CD8-positive, alpha-beta memory T cell (primary cell): ENCODE data around the gene PFN1. TPM values are rescaled to one million over a fixed set of nuclear protein-coding genes. Genes with fewer than 3 reads are reported as not detected.
A peak's percentile ranks its signal among the peaks of the same experiment; 100 is the strongest.

ENCODE experiments used
- CTCF ChIA-PET: fragments of 350-600 bp; sonication (Branson Sonifier 250); formaldehyde crosslinking; loops from one replicate; lab custom pipeline; 2021; ENCODE audit warnings: antibody characterized with exemption; lab: Charles Lee
- POLR2A ChIA-PET: fragments of 350-600 bp; sonication (Branson Sonifier 250); formaldehyde crosslinking; loops from one replicate; lab custom pipeline; 2021; ENCODE audit warnings: antibody characterized with exemption; lab: Charles Lee
- DNase-seq, 5 donors: peaks; one replicate each; pipeline versions ENCODE4 v3.0.0 to v3.0.0-alpha.2; 2020 to 2022; ENCODE audit warnings: mixed read lengths in 1 of 5
- H3K27ac ChIP-seq: one replicate; pipeline ENCODE4 v1.7.0; 2013; ENCODE audit warnings: low read depth, mild to moderate bottlenecking, low read length, moderate library complexity
- H3K27me3 ChIP-seq: 2 replicates; pipeline ENCODE4 v1.7.0; 2013; ENCODE audit warnings: low read length, mild to moderate bottlenecking; ENCODE audit not compliant: insufficient read depth, poor library complexity, severe bottlenecking
- H3K36me3 ChIP-seq: 2 replicates; pipeline ENCODE4 v1.7.0; 2013; ENCODE audit warnings: mild to moderate bottlenecking, low read length, moderate library complexity; ENCODE audit not compliant: insufficient read depth
- H3K4me1 ChIP-seq: 2 replicates; pipeline ENCODE4 v1.7.0; 2013; ENCODE audit warnings: mild to moderate bottlenecking, low read length, moderate library complexity; ENCODE audit not compliant: insufficient read depth
- H3K4me3 ChIP-seq: 2 replicates; pipeline ENCODE4 v1.7.0; 2013; ENCODE audit warnings: mild to moderate bottlenecking, low read length
- H3K9me3 ChIP-seq: 2 replicates; pipeline ENCODE4 v1.7.0; 2013; ENCODE audit warnings: mild to moderate bottlenecking, low read length
- H3K27ac Mint-ChIP-seq, 8 donors: one replicate each; pipeline ENCODE4 v1.8.0; 2020 to 2021; ENCODE audit warnings: mixed read lengths in 8 of 8, mild to moderate bottlenecking in 6 of 8, inconsistent platforms in 3 of 8, moderate library complexity in 3 of 8
- H3K27me3 Mint-ChIP-seq, 2 donors: one replicate each; pipeline ENCODE4 v1.8.0; 2020 to 2021; ENCODE audit warnings: mixed read lengths in 2 of 2, mild to moderate bottlenecking in 1 of 2, moderate library complexity in 1 of 2
- H3K36me3 Mint-ChIP-seq, 3 donors: one replicate each; pipeline ENCODE4 v1.8.0; 2020 to 2021; ENCODE audit warnings: mixed read lengths in 3 of 3, inconsistent platforms in 1 of 3, mild to moderate bottlenecking in 1 of 3
- H3K4me1 Mint-ChIP-seq, 3 donors: one replicate each; pipeline ENCODE4 v1.8.0; 2020 to 2021; ENCODE audit warnings: mixed read lengths in 3 of 3, inconsistent platforms in 1 of 3, mild to moderate bottlenecking in 1 of 3
- H3K4me3 Mint-ChIP-seq, 7 donors: one replicate each; pipeline ENCODE4 v1.8.0; 2020 to 2021; ENCODE audit warnings: mixed read lengths in 7 of 7, mild to moderate bottlenecking in 6 of 7, moderate library complexity in 4 of 7, inconsistent platforms in 2 of 7
- H3K9me3 Mint-ChIP-seq, 5 donors: one replicate each; pipeline ENCODE4 v1.8.0; 2020 to 2022; ENCODE audit warnings: mixed read lengths in 5 of 5, mild to moderate bottlenecking in 3 of 5, moderate library complexity in 2 of 5, inconsistent platforms in 1 of 5
- polyA plus RNA-seq: library from polyadenylated mRNA; unstranded; fragments of 300-500 nt; fragmentation: Illumina TruSeq; gene quantifications from one replicate; pipeline ENCODE4 v1.2.3, GENCODE V29; 2021
- total RNA-seq, 2 experiments: library from RNA; stranded (reverse); gene quantifications; one replicate each; pipeline ENCODE4 v1.2.3, GENCODE V29; 2021

PFN1 gene
- total and polyA plus RNA-seq, 3 experiments from 2014 or later, result 1,826 to 2,601 (median 1,841) TPM

- Mint-ChIP-seq H3K9me3 (no peaks in the 10 kb centered on the region), H3K36me3 (peaks cover 0 to 34% (median 3%) of the 10 kb centered on the region in 3 donors), H3K27me3 (no peaks in the 10 kb centered on the region), H3K4me1 (peaks cover 16 to 20% (median 20%) of the 10 kb centered on the region in 3 donors), H3K4me3 (no peak overlapping the region), H3K27ac (peak overlapping the region in 2 of 8 donors; percentile 8 to 80)
- CTCF ChIA-PET, result interaction anchor here (0.6 to 5.1 kb wide), 25 partner anchors 11 to 264 kb away, joined by 3 to 34 read pairs (median 5); partner anchors contain the start of genes C17orf107, CAMTA2, CHRNE and ENO3
- Histone ChIP-seq H3K4me3 (peak overlapping the region; percentile 100), H3K27ac (peak overlapping the region; percentile 76), H3K4me1 (peaks cover 20% of the 10 kb centered on the region), H3K9me3 (no peaks in the 10 kb centered on the region), H3K27me3 (no peaks in the 10 kb centered on the region), H3K36me3 (no peaks in the 10 kb centered on the region)
- DNase-seq, result peak; percentile 90 to 98 (median 97)
- POLR2A ChIA-PET, result interaction anchor here (0.6 to 5.2 kb wide), 16 partner anchors 9 to 823 kb away, joined by 3 to 187 read pairs (median 6); partner anchors contain the start of genes C17orf107, CAMTA2, CHRNE and CYB5D2
Observed at GRCh38 chr17:4966844-4967538, 18.7 kb upstream of the PFN1 start.

GRCh38 chr17:4965311-4965986, 17.1 kb upstream of the PFN1 start:
- peaks cover 0 to 2% (median 0%) of the 10 kb centered on the region in 5 donors for H3K9me3 Mint-ChIP-seq
- peaks cover 13 to 16% (median 15%) of the 10 kb centered on the region in 3 donors for H3K4me1 Mint-ChIP-seq
- Histone ChIP-seq H3K4me3 (no peak overlapping the region), H3K27ac (no peak overlapping the region), H3K27me3 (no peaks in the 10 kb centered on the region), H3K9me3 (no peaks in the 10 kb centered on the region), H3K4me1 (peaks cover 20% of the 10 kb centered on the region), H3K36me3 (no peaks in the 10 kb centered on the region)
- H3K27me3 Mint-ChIP-seq, result no peaks in the 10 kb centered on the region
- POLR2A ChIA-PET, result interaction anchor here (2.1 to 5.2 kb wide), 4 partner anchors 15 to 66 kb away, joined by 6 to 187 read pairs (median 43); partner anchors contain the start of genes C17orf107, CAMTA2, ENO3 and PFN1
- peaks cover 0 to 30% (median 6%) of the 10 kb centered on the region in 3 donors for H3K36me3 Mint-ChIP-seq
- CTCF ChIA-PET, result interaction anchor here (1.0 to 5.1 kb wide), 8 partner anchors 9 to 98 kb away, joined by 3 to 34 read pairs (median 4); partner anchors contain the start of genes CHRNE, ENO3, PFN1 and RNF167
- H3K27ac Mint-ChIP-seq, result peak overlapping the region in 2 of 8 donors; percentile 63 to 84
- DNase-seq, result no peak
- peak overlapping the region in 5 of 7 donors; percentile 13 to 60 (median 47) for H3K4me3 Mint-ChIP-seq

- ChIA-PET CTCF (no interaction called here), POLR2A (no interaction called here)
- Mint-ChIP-seq H3K27me3 (no peaks in the 10 kb centered on the region), H3K9me3 (peaks cover 0 to 2% (median 0%) of the 10 kb centered on the region in 5 donors), H3K4me1 (peaks cover 3 to 15% (median 9%) of the 10 kb centered on the region in 3 donors), H3K4me3 (peak overlapping the region in 1 of 7 donors; percentile 32), H3K27ac (peak overlapping the region in 2 of 8 donors; percentile 38 to 81), H3K36me3 (peaks cover 0 to 36% (median 7%) of the 10 kb centered on the region in 3 donors)
- peaks cover 3% of the 10 kb centered on the region for H3K36me3 ChIP-seq
- H3K4me3 ChIP-seq, result no peak overlapping the region
- no peaks in the 10 kb centered on the region for H3K9me3 ChIP-seq
- no peak for DNase-seq
- no peak overlapping the region for H3K27ac ChIP-seq
- H3K27me3 ChIP-seq, result no peaks in the 10 kb centered on the region
- H3K4me1 ChIP-seq, result no peaks in the 10 kb centered on the region
Observed at GRCh38 chr17:4960279-4960922, 12.1 kb upstream of the PFN1 start.

GRCh38 chr17:4959261-4959965, 11.1 kb upstream of the PFN1 start:
- no peak for DNase-seq
- Histone ChIP-seq H3K27me3 (no peaks in the 10 kb centered on the region), H3K4me1 (no peaks in the 10 kb centered on the region), H3K36me3 (peaks cover 3% of the 10 kb centered on the region), H3K4me3 (no peak overlapping the region), H3K9me3 (no peaks in the 10 kb centered on the region), H3K27ac (no peak overlapping the region)
- H3K4me1 Mint-ChIP-seq, result peaks cover 0 to 11% (median 6%) of the 10 kb centered on the region in 3 donors
- ChIA-PET POLR2A (no interaction called here), CTCF (no interaction called here)
- peaks cover 0 to 33% (median 5%) of the 10 kb centered on the region in 3 donors for H3K36me3 Mint-ChIP-seq
- no peaks in the 10 kb centered on the region for H3K27me3 Mint-ChIP-seq
- H3K27ac Mint-ChIP-seq, result no peak overlapping the region
- peaks cover 0 to 2% (median 0%) of the 10 kb centered on the region in 5 donors for H3K9me3 Mint-ChIP-seq
- H3K4me3 Mint-ChIP-seq, result no peak overlapping the region

GRCh38 chr17:4958102-4958501, 9.8 kb upstream of the PFN1 start:
- peaks cover 0 to 2% (median 0%) of the 10 kb centered on the region in 5 donors for H3K9me3 Mint-ChIP-seq
- no peak overlapping the region for H3K27ac Mint-ChIP-seq
- POLR2A ChIA-PET, result interaction anchor here (0.9 kb wide), 1 partner anchor 9 kb away, joined by 3 read pairs; no protein-coding TSS in a partner anchor
- H3K36me3 Mint-ChIP-seq, result peaks cover 0 to 30% (median 5%) of the 10 kb centered on the region in 3 donors
- DNase-seq, result no peak
- no peak overlapping the region for H3K27ac ChIP-seq
- H3K4me1 ChIP-seq, result no peaks in the 10 kb centered on the region
- H3K36me3 ChIP-seq, result peaks cover 3% of the 10 kb centered on the region
- CTCF ChIA-PET, result interaction anchor here (1.2 to 3.0 kb wide), 2 partner anchors 49 to 168 kb away, joined by 3 to 8 read pairs; no protein-coding TSS in a partner anchor
- no peak overlapping the region for H3K4me3 Mint-ChIP-seq
- H3K4me1 Mint-ChIP-seq, result peaks cover 0 to 10% (median 6%) of the 10 kb centered on the region in 3 donors
- H3K27me3 ChIP-seq, result no peaks in the 10 kb centered on the region
- H3K9me3 ChIP-seq, result no peaks in the 10 kb centered on the region
- no peaks in the 10 kb centered on the region for H3K27me3 Mint-ChIP-seq
- no peak overlapping the region for H3K4me3 ChIP-seq

GRCh38 chr17:4956493-4957061, 8.2 kb upstream of the PFN1 start:
- peak overlapping the region in 1 of 7 donors; percentile 56 for H3K4me3 Mint-ChIP-seq
- H3K4me1 ChIP-seq, result no peaks in the 10 kb centered on the region
- no peaks in the 10 kb centered on the region for H3K9me3 ChIP-seq
- peak overlapping the region in 2 of 8 donors; percentile 57 to 69 for H3K27ac Mint-ChIP-seq
- H3K36me3 ChIP-seq, result peaks cover 3% of the 10 kb centered on the region
- H3K4me1 Mint-ChIP-seq, result peaks cover 0 to 8% (median 6%) of the 10 kb centered on the region in 3 donors
- CTCF ChIA-PET, result interaction anchor here (1.2 to 3.0 kb wide), 3 partner anchors 10 to 167 kb away, joined by 3 to 11 read pairs (median 8); partner anchors contain the start of gene SPAG7
- peak in 2 of 5 donors; percentile 25 to 65 for DNase-seq
- peaks cover 0 to 2% (median 0%) of the 10 kb centered on the region in 5 donors for H3K9me3 Mint-ChIP-seq
- H3K4me3 ChIP-seq, result no peak overlapping the region
- POLR2A ChIA-PET, result interaction anchor here (0.6 to 11.7 kb wide), 2 partner anchors 10 to 64 kb away, joined by 3 to 187 read pairs; partner anchors contain the start of gene SPAG7
- H3K27me3 ChIP-seq, result no peaks in the 10 kb centered on the region
- H3K27me3 Mint-ChIP-seq, result no peaks in the 10 kb centered on the region
- peaks cover 0 to 27% (median 5%) of the 10 kb centered on the region in 3 donors for H3K36me3 Mint-ChIP-seq
- H3K27ac ChIP-seq, result no peak overlapping the region
